SK-N-DZ (cell line): ENCODE measurements around the gene FN1.

Experiments
- DNase-seq: peaks from one replicate; pipeline ENCODE4 v3.0.0-alpha.2; 2015; ENCODE audit warnings: low spot score

FN1 gene

GRCh38 chr2:215407590-215408264, 28.1 kb downstream of the FN1 start:
- DNase-seq: no peak

- no peak for DNase-seq
Observed at GRCh38 chr2:215407061-215407460, 28.8 kb downstream of the FN1 start.

DNA sequence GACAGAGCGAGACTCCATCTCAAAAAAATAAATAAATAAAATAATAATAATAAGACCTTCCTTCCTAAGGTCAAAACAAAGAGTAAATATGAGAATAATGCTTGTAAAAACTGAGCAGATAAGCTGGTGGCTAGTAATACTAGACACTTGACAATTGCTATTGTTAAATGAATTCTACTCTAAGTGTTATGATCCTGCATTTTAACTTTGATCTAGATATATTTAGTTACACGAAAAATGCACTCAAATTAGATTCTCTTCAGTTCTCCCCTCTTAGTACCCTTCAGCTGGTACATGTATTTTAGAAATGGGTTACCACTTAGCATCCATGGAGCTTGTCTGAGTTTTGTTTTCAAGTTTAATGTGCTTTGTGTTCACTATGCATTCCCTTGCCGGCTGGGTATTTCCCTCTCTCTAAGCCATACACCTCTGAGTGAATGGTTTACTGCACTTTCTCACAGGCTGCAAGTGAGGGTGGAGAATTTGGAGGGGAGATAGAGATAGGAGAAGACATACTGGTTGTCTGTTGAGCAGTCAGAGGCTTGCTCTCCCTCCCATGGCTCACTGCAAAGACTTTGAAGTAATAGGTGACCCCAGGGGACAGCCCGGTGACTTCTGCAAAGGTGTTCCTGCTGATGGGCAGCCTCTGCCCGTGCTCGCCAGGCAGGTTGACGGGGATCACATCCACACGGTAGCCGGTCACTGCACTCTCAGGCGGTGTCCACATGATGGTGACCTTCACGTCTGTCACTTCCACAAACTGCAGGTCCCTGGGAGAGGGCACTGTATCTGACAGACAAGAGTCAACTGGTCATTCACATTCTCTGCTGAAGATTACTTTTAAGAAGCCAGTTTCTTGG, 29.9 kb downstream of the FN1 start:
- DNase-seq: no peak

GRCh38 chr2:215404348-215405012, 31.4 kb downstream of the FN1 start:
- no peak for DNase-seq

- no peak for DNase-seq
Observed at GRCh38 chr2:215403441-215404347, 32.2 kb downstream of the FN1 start.

DNA sequence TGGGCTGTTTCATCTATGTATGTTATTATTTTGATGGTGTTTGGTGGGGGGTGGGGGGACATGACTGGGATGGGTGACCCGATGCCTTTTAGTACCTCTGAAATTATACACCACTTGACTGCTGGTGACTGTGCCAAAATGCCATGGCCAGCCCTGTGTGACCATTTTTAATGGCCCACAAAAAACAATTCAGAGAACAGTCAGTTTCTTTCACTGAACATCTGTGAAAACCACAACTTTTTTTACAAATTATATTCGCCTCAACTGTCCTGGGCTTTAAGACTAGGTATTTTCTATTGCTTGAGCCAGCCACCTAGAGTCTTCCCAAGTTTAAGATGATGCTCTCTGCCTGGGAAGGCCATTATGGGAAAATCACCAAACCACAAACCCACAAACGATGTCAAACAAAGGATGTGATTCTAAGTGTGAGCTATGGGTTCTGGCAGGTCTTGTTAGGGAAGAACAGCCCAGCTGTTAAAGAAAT, 33.9 kb downstream of the FN1 start:
- no peak for DNase-seq

GRCh38 chr2:215399067-215399716, 36.7 kb downstream of the FN1 start:
- DNase-seq: no peak

GRCh38 chr2:215397632-215398341, 38.1 kb downstream of the FN1 start:
- no peak for DNase-seq

DNA sequence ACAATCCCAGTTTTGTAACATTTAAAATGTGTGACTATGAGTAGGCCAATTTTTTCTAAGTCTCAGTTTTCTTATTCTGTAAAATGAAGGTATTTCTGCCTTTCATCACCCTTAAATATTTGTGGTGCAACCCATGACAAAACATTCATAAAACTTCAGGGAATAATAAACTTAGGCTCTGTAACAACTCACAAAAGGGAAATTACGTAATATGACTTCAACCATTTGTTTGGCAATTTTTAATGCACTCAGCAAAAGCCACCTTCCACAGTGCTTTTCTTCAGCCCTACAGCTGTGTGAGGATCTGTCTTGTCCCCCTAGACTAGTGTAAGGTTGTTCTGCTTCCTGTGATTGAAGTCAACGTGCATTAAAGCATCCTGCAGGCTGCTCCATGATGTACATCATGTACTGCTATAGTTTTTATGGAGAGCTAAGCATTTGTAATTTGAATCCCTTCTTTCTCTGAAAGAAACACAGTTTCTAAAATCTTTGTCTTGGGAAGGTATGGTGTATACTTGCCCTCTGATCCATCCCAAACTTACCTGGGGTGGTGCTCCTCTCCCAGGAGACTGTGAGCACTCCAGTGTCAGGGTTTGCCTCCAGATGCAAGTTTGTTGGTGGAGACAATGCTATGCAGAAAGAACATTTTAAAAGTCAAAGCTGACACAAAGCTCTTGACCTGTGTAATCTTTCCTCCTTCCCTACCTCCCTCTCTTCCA, 39.1 kb downstream of the FN1 start:
- DNase-seq: no peak

GRCh38 chr2:215395687-215396460, 40.0 kb downstream of the FN1 start:
- DNase-seq: no peak

- DNase-seq: no peak
Observed at GRCh38 chr2:215394102-215394805, 41.6 kb downstream of the FN1 start.

DNA sequence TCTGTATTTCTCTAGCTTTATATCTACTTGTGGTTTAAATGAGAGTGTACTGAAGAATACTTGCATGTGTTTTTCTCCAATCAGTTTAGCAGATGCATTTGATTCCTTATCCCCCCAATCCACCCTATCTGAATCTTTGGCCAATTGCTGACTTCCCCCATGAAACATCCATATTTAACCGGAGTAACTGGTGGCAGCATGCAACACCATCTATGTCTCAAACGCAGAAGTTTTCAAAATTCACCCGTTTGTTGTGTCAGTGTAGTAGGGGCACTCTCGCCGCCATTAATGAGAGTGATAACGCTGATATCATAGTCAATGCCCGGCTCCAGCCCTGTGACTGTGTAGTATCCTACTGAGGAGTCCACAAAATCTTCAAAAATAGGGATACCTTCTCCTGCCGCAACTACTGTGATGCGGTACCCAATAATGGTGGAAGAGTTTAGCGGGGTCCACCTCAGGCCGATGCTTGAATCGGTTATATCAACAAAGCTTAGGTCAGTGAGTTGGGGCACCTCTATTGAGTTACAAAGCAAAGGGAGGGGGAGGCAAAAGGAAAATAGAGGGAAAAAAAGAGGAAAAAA, 43.1 kb downstream of the FN1 start:
- no peak for DNase-seq

DNA sequence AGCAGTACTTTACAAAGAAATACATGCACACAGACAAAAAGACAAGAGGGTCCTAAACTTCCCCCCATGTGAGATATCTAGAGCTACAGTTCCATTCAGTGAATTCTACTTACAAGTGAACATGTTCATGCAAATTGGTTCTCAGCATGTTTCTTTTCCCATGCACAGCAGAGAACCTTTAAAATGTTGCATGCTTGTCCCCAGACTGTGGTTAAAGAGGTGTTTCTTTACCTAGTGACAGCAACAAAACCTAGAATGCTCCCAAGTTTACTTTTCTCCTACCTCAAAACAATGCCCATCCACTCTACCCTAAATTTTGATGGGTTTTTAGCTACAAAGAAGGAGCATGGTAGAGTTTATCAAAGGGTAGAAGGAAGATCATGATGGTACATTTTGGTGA, 43.7 kb downstream of the FN1 start:
- DNase-seq: no peak

GRCh38 chr2:215391531-215391930, 44.3 kb downstream of the FN1 start:
- no peak for DNase-seq

DNA sequence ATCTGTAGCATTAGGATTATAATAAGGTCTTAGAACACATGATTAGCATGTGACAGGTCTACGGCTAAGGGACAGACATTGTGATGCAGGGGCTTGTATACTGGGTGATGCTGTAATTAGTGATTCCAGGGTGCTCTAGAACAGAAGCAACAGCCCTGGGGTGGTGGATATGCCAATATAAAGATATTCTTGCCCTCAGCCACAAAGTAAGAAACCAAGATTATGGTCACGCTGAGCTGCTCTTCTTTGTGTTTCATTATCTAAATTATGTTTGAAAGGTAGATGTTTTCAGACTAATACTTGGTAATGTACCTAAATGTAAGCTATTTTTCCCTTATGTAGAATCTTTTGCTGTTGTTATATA, 45.3 kb downstream of the FN1 start:
- no peak for DNase-seq

DNA sequence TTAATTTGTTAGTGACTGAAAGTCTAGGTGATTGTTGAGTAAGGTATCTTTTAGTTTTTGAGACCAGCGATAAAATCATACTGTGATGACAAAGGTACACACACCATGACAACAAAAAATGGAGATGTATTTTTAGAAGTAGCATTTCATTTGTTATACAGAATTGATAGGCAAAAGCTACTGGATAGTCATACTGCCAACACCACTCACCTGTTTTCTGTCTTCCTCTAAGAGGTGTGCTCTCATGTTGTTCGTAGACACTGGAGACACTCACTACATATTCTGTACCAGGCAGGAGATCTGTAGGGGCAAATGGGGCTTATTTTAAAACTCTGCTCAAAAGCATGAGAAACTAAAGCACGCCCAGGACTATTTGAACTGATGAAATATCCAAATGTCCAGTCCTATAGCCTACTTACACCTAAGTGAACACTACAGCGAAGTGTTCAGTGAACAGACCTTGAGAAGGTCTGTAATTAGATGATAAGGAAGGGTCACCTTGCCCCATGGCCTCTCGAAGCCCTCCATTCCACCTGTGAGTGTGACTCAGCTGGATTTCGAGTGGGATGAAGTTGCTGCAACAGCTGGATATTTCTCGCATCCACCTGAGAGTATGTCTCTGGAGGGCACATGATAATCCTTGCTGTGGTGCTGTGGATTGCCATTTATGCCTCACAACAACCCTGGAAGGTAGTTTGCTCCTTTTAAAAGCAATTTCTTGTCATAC, 47.7 kb downstream of the FN1 start:
- no peak for DNase-seq

DNA sequence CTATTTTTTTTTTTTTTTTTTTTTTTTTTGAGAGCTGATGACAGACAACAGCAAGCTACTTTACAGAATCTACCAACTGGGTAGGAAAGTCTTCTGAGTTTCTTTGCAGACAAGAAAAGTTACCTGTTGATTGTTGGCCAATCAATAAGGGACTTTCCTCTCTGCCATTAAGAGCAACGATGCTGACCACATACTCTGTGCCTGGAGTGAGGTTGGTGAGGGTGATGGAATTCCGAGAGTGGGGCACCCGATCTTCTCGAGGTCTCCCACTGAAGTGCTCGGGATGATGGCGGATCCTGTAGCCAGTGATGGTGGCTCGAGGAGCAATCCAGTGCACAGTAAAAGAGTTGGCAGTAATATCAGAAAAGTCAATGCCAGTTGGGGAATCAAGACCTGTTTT, 49.3 kb downstream of the FN1 start:
- no peak for DNase-seq
